Tibial artery (tissue), 4 donors: ENCODE measurements around the gene TULP4.

Source experiments
- DNase-seq, 2 donors: peaks; one replicate each; pipeline ENCODE4 v3.0.0-alpha.2; 2019
- H3K27ac ChIP-seq, 2 donors: fragments of 200-600 bp; sonication (generic) in 1 of 2; 1 replicate in 1 of 2; 2 replicates in 1 of 2; pipeline ENCODE4 v1.5.1; 2018 to 2019; ENCODE audit warnings: mild to moderate bottlenecking in 1 of 2
- H3K27me3 ChIP-seq, 2 donors: fragments of 200-600 bp; sonication (generic) in 1 of 2; one replicate each; pipeline versions ENCODE4 v1.5.1 to v1.6.0; 2016 to 2019
- H3K36me3 ChIP-seq, 3 donors: fragments of 200-600 bp; sonication (generic) in 2 of 3; one replicate each; pipeline ENCODE4 v1.5.1; 2016 to 2019; ENCODE audit warnings: mild to moderate bottlenecking in 2 of 3
- H3K4me1 ChIP-seq, 4 donors: fragments of 200-600 bp; sonication (generic) in 2 of 4; 1 replicate in 3 of 4; 2 replicates in 1 of 4; pipeline ENCODE4 v1.5.1; 2016 to 2019
- H3K4me3 ChIP-seq, 2 donors: fragments of 200-600 bp; sonication (generic) in 1 of 2; 1 replicate in 1 of 2; 2 replicates in 1 of 2; pipeline ENCODE4 v1.5.1; 2018 to 2019; ENCODE audit warnings: mild to moderate bottlenecking in 2 of 2
- H3K9me3 ChIP-seq, 3 donors: fragments of 200-600 bp; sonication (generic) in 1 of 3; one replicate each; pipeline ENCODE4 v1.5.1; 2016 to 2019
- CTCF ChIP-seq, 2 experiments: fragments of 200-600 bp in 1 of 2; fragments of 450-650 bp in 1 of 2; IDR thresholded peaks; one replicate each; pipeline ENCODE4 v1.5.1; 2017 to 2019; ENCODE audit warnings: antibody characterized with exemption in 2 of 2, mild to moderate bottlenecking in 1 of 2, moderate library complexity in 1 of 2
- intact Hi-C: fragments of 100-400 bp; cut with DNase I; formaldehyde crosslinking; loops from one replicate; pipeline ENCODE4 v1.15.0; 2023; ENCODE audit warnings: low total_unique reads

TULP4 gene

GRCh38 chr6:158481690-158482473, 169.6 kb downstream of the TULP4 start:
- H3K4me1 ChIP-seq: no peaks in the 10 kb centered on the region
- intact Hi-C loops: no loop called here
- no peaks in the 10 kb centered on the region for H3K9me3 ChIP-seq
- no peak overlapping the region for H3K27ac ChIP-seq
- H3K4me3 ChIP-seq: no peak overlapping the region
- no peak for DNase-seq
- H3K36me3 ChIP-seq: peaks cover 29 to 57% (median 43%) of the 10 kb centered on the region in 3 donors
- TF ChIP-seq CTCF (IDR thresholded peaks at IDR 0.05): no peak
- no peaks in the 10 kb centered on the region for H3K27me3 ChIP-seq

- H3K27ac ChIP-seq: no peak overlapping the region
- H3K4me3 ChIP-seq: no peak overlapping the region
- DNase-seq: no peak
- intact Hi-C loops: no loop called here
- H3K36me3 ChIP-seq: peaks cover 19 to 57% (median 24%) of the 10 kb centered on the region in 3 donors
- TF ChIP-seq CTCF (IDR thresholded peaks at IDR 0.05): no peak
- H3K9me3 ChIP-seq: no peaks in the 10 kb centered on the region
- H3K27me3 ChIP-seq: no peaks in the 10 kb centered on the region
- H3K4me1 ChIP-seq: no peaks in the 10 kb centered on the region
Measured at GRCh38 chr6:158485431-158485830, 173.2 kb downstream of the TULP4 start.

- TF ChIP-seq CTCF (IDR thresholded peaks at IDR 0.05): no peak
- no peaks in the 10 kb centered on the region for H3K4me1 ChIP-seq
Measured at GRCh38 chr6:158487495-158487894, 175.2 kb downstream of the TULP4 start.

GRCh38 chr6:158488065-158488464, 175.8 kb downstream of the TULP4 start:
- Histone ChIP-seq H3K36me3 (peaks cover 0 to 33% (median 6%) of the 10 kb centered on the region in 3 donors), H3K27me3 (no peaks in the 10 kb centered on the region), H3K27ac (no peak overlapping the region), H3K4me1 (no peaks in the 10 kb centered on the region), H3K9me3 (no peaks in the 10 kb centered on the region), H3K4me3 (no peak overlapping the region)
- intact Hi-C loops: no loop called here
- TF ChIP-seq CTCF (IDR thresholded peaks at IDR 0.05): no peak
- DNase-seq: no peak

More at GRCh38 chr6:158487495-158487894, 175.2 kb downstream of the TULP4 start:
- peaks cover 1 to 37% (median 4%) of the 10 kb centered on the region in 3 donors for H3K36me3 ChIP-seq
- no peak overlapping the region for H3K4me3 ChIP-seq
- DNase-seq: no peak
- intact Hi-C loops: no loop called here
- no peaks in the 10 kb centered on the region for H3K27me3 ChIP-seq
- no peak overlapping the region for H3K27ac ChIP-seq
- H3K9me3 ChIP-seq: no peaks in the 10 kb centered on the region

GRCh38 chr6:158489441-158489840, 177.2 kb downstream of the TULP4 start:
- H3K27ac ChIP-seq: no peak overlapping the region
- DNase-seq: no peak
- peaks cover 0 to 40% (median 15%) of the 10 kb centered on the region in 3 donors for H3K36me3 ChIP-seq
- no peaks in the 10 kb centered on the region for H3K9me3 ChIP-seq
- TF ChIP-seq CTCF (IDR thresholded peaks at IDR 0.05): no peak
- no peaks in the 10 kb centered on the region for H3K27me3 ChIP-seq
- intact Hi-C loops: no loop called here
- no peaks in the 10 kb centered on the region for H3K4me1 ChIP-seq
- no peak overlapping the region for H3K4me3 ChIP-seq
